ENCODE results near the gene SEC61A2.

Gene SEC61A2

GRCh38 chr10:12200850-12201249 lies 71.4 kb downstream of the SEC61A2 start:
- DNase-seq, result no peak

GRCh38 chr10:12201543-12201942 lies 72.1 kb downstream of the SEC61A2 start:
- DNase-seq, result no peak

DNA sequence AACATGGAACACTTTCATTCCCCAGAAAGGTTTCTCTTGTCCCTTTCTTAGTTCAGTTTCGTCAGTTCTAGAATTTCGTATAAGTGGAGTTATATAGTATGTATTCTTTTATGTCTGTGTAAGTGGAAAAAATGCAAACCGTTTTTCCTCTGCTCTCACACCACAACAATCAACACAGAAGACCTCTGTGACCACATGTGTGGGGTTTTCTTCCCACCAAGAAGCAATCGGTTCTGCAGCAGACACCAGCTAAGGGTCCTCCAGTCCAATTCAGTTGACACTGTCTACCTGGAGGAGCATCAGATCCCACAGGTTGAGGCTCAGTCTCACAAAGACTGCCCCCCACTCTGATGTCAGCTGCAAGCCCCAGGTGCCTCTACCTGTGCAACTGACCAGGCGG lies 72.7 kb downstream of the SEC61A2 start:
- no peak for DNase-seq

- no peak for DNase-seq
These were observed 75.6 kb downstream of the SEC61A2 start for GRCh38 chr10:12205082-12205481.

GRCh38 chr10:12207114-12207513 lies 77.6 kb downstream of the SEC61A2 start:
- no peak for DNase-seq

DNA sequence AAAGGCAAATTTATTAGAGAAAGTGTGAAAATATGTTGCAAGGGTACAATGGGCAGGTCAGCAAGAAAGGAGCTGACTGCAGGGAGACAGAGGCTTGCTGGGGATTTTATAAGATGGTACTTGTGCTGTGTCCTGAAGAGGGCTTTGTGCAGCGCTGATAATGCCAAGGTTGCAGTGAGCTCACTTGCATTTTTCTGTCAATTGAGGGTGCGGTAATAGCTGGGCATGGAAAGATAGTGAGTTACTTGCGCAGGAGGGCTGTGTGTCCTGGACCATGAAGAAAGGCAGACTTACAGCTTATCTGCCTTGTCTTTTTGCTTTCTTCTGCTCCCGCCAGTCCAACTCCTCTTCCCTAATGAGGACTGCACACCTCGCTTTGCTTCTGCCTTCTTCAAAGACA lies 79.0 kb downstream of the SEC61A2 start:
- DNase-seq, result no peak

- DNase-seq, result no peak
These were observed 83.0 kb downstream of the SEC61A2 start for GRCh38 chr10:12212454-12212853.

DNA sequence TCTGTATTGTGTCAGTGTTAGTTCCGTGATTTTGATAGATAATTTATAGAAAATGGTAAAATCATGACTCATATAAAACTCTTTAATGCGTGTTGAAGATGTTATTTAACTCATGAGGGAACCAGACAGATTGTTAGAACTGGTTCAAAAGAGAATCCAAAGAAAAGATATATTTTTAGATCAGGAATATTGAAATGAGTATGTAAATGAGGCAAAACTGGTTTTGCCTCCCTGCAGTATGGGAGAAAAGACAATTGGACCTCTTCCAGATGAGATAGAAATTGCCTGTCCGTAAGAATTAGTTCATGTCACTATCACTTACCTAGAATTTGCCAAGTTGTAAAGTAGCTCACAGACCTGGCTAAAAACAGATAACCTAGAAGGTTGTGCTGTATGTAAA lies 84.1 kb downstream of the SEC61A2 start:
- DNase-seq, result no peak

DNA sequence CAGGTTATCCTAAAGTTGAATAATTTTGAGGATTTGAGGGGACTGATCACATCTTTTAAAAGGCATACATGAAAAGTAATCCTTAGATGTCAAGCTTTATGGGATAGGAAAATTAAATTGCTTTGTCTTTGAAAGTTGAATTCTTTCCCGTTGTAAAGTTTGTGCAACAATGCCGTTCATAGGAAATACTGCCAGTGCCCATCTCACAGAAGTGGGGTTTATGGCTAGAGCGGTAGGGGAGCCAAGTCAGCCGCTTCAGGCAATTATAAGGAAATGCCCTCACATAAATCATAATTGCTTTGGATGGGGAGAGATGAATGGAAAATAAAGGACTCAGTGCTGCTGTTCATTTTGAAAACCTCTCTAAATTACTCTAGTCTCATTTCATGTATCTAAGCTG lies 84.6 kb downstream of the SEC61A2 start:
- DNase-seq, result no peak

- no peak for DNase-seq
These were observed 85.3 kb downstream of the SEC61A2 start for GRCh38 chr10:12214763-12215218.

Data from right hindlimb (tissue), 1 donor.